ENCODE results near the gene NETO2. TPM values are rescaled to one million over a fixed set of nuclear protein-coding genes. Genes with fewer than 3 reads are reported as not detected.

NETO2 gene
- polyA plus RNA-seq, 3 donors = 12.4 to 15.7 (median 14.3) TPM

GRCh38 chr16:47136099-47136842 lies 7.5 kb downstream of the NETO2 start:
- WGBS (ENCODE audit: insufficient coverage) = 73% methylated on average over 3 of the region's 8 CpGs
- H3K27me3 Mint-ChIP-seq (ENCODE audit: low read depth in 3 of 3) = peaks cover 0 to 2% (median 0%) of the 10 kb centered on the region in 3 donors
- peaks cover 26% of the 10 kb centered on the region for H3K4me1 Mint-ChIP-seq
- peaks cover 93% of the 10 kb centered on the region for H3K79me2 ChIP-seq (ENCODE audit: insufficient read depth, low read length)
- H3K9me3 ChIP-seq (replicated peaks in 1 of 2; ENCODE audit: control insufficient read depth in 1 of 2, insufficient read depth in 1 of 2, low read length in 2 of 2) = no peaks in the 10 kb centered on the region
- peaks cover 13 to 27% of the 10 kb centered on the region in 2 donors for H3K4me1 ChIP-seq (ENCODE audit: control insufficient read depth in 1 of 2, insufficient read depth in 2 of 2, low read length in 2 of 2)
- no peak for TF ChIP-seq CTCF (IDR thresholded peaks at IDR 0.05)
- H3K27ac ChIP-seq (ENCODE audit: low read depth in 1 of 2, low read length in 2 of 2) = no peak overlapping the region
- H3K36me3 Mint-ChIP-seq = peaks cover 7 to 8% of the 10 kb centered on the region in 2 donors
- peaks cover 0 to 3% (median 0%) of the 10 kb centered on the region in 7 donors for H3K9me3 Mint-ChIP-seq
- H3K9ac ChIP-seq (ENCODE audit: insufficient read depth, low read length, poor library complexity, severe bottlenecking) = no peak overlapping the region
- no peaks in the 10 kb centered on the region for H4K20me1 ChIP-seq (ENCODE audit: insufficient read depth, low read length)
- H3K4me3 Mint-ChIP-seq = no peak overlapping the region
- intact Hi-C loops (cut with micrococcal nuclease) = no loop called here
- H3K27ac Mint-ChIP-seq = peak overlapping the region in 3 of 7 donors; percentile 24 to 67 (median 66)
- H3K36me3 ChIP-seq (replicated peaks in 1 of 2; ENCODE audit: control insufficient read depth in 1 of 2, insufficient read depth in 2 of 2, low read length in 2 of 2) = no peaks in the 10 kb centered on the region
- H3K4me2 ChIP-seq (replicated peaks; ENCODE audit: extremely low read depth, low read length, poor library complexity, severe bottlenecking) = no peak overlapping the region
- H3K4me3 ChIP-seq (replicated peaks in 1 of 3; ENCODE audit: low read depth in 2 of 3, low read length in 3 of 3) = no peak overlapping the region
- DNase-seq = peak in 2 of 3 donors; percentile 54 to 56
- no peak overlapping the region for H2AFZ ChIP-seq (ENCODE audit: insufficient read depth, low read depth, low read length, poor library complexity, severe bottlenecking)
- H3K27me3 ChIP-seq (ENCODE audit: control insufficient read depth in 2 of 2, insufficient read depth in 2 of 2, low read length in 2 of 2) = no peaks in the 10 kb centered on the region

GRCh38 chr16:47134550-47134949 lies 9.2 kb downstream of the NETO2 start:
- no peak overlapping the region for H3K4me2 ChIP-seq (replicated peaks; ENCODE audit: extremely low read depth, low read length, poor library complexity, severe bottlenecking)
- no peak overlapping the region for H3K9ac ChIP-seq (ENCODE audit: insufficient read depth, low read length, poor library complexity, severe bottlenecking)
- H3K9me3 Mint-ChIP-seq = peaks cover 0 to 3% (median 0%) of the 10 kb centered on the region in 7 donors
- H3K27me3 ChIP-seq (ENCODE audit: control insufficient read depth in 2 of 2, insufficient read depth in 2 of 2, low read length in 2 of 2) = no peaks in the 10 kb centered on the region
- no peak for DNase-seq
- H3K27me3 Mint-ChIP-seq (ENCODE audit: low read depth in 3 of 3) = peaks cover 0 to 2% (median 0%) of the 10 kb centered on the region in 3 donors
- H3K27ac Mint-ChIP-seq = no peak overlapping the region
- H3K4me3 Mint-ChIP-seq = no peak overlapping the region
- no peaks in the 10 kb centered on the region for H3K36me3 ChIP-seq (replicated peaks in 1 of 2; ENCODE audit: control insufficient read depth in 1 of 2, insufficient read depth in 2 of 2, low read length in 2 of 2)
- H3K4me1 ChIP-seq (ENCODE audit: control insufficient read depth in 1 of 2, insufficient read depth in 2 of 2, low read length in 2 of 2) = peaks cover 13 to 27% of the 10 kb centered on the region in 2 donors
- H3K9me3 ChIP-seq (replicated peaks in 1 of 2; ENCODE audit: control insufficient read depth in 1 of 2, insufficient read depth in 1 of 2, low read length in 2 of 2) = no peaks in the 10 kb centered on the region
- peaks cover 76% of the 10 kb centered on the region for H3K79me2 ChIP-seq (ENCODE audit: insufficient read depth, low read length)
- 100% methylated on average over 2 of the region's 4 CpGs for WGBS (ENCODE audit: insufficient coverage)
- no peak overlapping the region for H3K4me3 ChIP-seq (replicated peaks in 1 of 3; ENCODE audit: low read depth in 2 of 3, low read length in 3 of 3)
- peaks cover 8 to 12% of the 10 kb centered on the region in 2 donors for H3K36me3 Mint-ChIP-seq
- TF ChIP-seq CTCF (IDR thresholded peaks at IDR 0.05) = no peak
- H2AFZ ChIP-seq (ENCODE audit: insufficient read depth, low read depth, low read length, poor library complexity, severe bottlenecking) = no peak overlapping the region
- intact Hi-C loops (cut with micrococcal nuclease) = no loop called here
- no peak overlapping the region for H3K27ac ChIP-seq (ENCODE audit: low read depth in 1 of 2, low read length in 2 of 2)
- H4K20me1 ChIP-seq (ENCODE audit: insufficient read depth, low read length) = no peaks in the 10 kb centered on the region
- peaks cover 26% of the 10 kb centered on the region for H3K4me1 Mint-ChIP-seq

Data from CD14-positive monocyte (primary cell).